ENCODE results near the gene MRPS25. TPM values are rescaled to one million over a fixed set of nuclear protein-coding genes. Genes with fewer than 3 reads are reported as not detected.

Gene MRPS25
- total RNA-seq, 1 experiment from 2014 or later = 53.2 TPM

GRCh38 chr3:15049584-15049983 is 15.5 kb downstream of the MRPS25 start:
- H3K79me2 ChIP-seq (ENCODE audit: insufficient read depth, low read length) = no peaks in the 10 kb centered on the region; the same call in 1 of the 2 replicates
- H2BK5ac ChIP-seq (ENCODE audit: insufficient read length, low read length) = no peak overlapping the region
- no peaks in the 10 kb centered on the region for H3K79me1 ChIP-seq (ENCODE audit: insufficient read depth, low read depth, low read length, poor library complexity, severe bottlenecking)
- no peak overlapping the region for H3T11ph ChIP-seq (ENCODE audit: low read length)
- H2BK120ac ChIP-seq (ENCODE audit: low read depth, low read length, poor library complexity, severe bottlenecking) = no peak overlapping the region
- H3K56ac ChIP-seq (ENCODE audit: insufficient read length, low read depth, low read length) = no peak overlapping the region
- peaks cover 30 to 88% (median 72%) of the 10 kb centered on the region in 3 experiments; a peak in 6 of 7 replicates for H3K36me3 Mint-ChIP-seq (ENCODE audit: insufficient read depth in 1 of 3, low read depth in 3 of 3)
- no peak overlapping the region for H3K27ac ChIP-seq (ENCODE audit: insufficient read length, low read depth, low read length)
- no peaks in the 10 kb centered on the region for H3K27me3 Mint-ChIP-seq (ENCODE audit: low read depth)
- H2BK15ac ChIP-seq (ENCODE audit: low read depth, low read length) = no peak overlapping the region
- no peaks in the 10 kb centered on the region for H3K4me1 ChIP-seq (ENCODE audit: insufficient read depth, low read length)
- no peak overlapping the region for H3K14ac ChIP-seq (ENCODE audit: insufficient read depth, low read length)
- no peak for DNase-seq
- H2BK20ac ChIP-seq (ENCODE audit: low read depth, low read length, poor library complexity, severe bottlenecking) = no peak overlapping the region
- H3K18ac ChIP-seq (ENCODE audit: insufficient read length, low read depth, low read length) = no peak overlapping the region
- no peaks in the 10 kb centered on the region for H3K9me3 ChIP-seq (ENCODE audit: control insufficient read depth, low read depth, low read length)
- no peak overlapping the region for H3K4me2 ChIP-seq (ENCODE audit: insufficient read depth, insufficient read length, low read length)
- TF ChIP-seq CTCF (conservative IDR thresholded peaks at IDR 0.05) = no peak
- no peak overlapping the region for H4K5ac ChIP-seq (ENCODE audit: insufficient read length, low read depth, low read length)
- no peak overlapping the region for H3K27ac Mint-ChIP-seq
- peaks cover 2% of the 10 kb centered on the region for H4K20me1 ChIP-seq (ENCODE audit: control insufficient read depth, insufficient read depth, insufficient read length)
- no peak overlapping the region for H3K23ac ChIP-seq (ENCODE audit: insufficient read length, low read depth, low read length)
- WGBS (ENCODE audit: extremely low coverage, insufficient read length, low lambda C conversion rate) = no CpG with 5 or more reads among the region's 2 CpGs
- H2AFZ ChIP-seq (ENCODE audit: low read length) = no peak overlapping the region
- no peak overlapping the region for H2AK5ac ChIP-seq (ENCODE audit: insufficient read length, low read length)
- no peak overlapping the region for H4K8ac ChIP-seq (replicated peaks; ENCODE audit: insufficient read length, low read depth, low read length)
- H3K23me2 ChIP-seq (ENCODE audit: insufficient read length, low read depth, low read length, poor library complexity, severe bottlenecking) = no peaks in the 10 kb centered on the region
- no peaks in the 10 kb centered on the region for H3K27me3 ChIP-seq (ENCODE audit: insufficient read depth, low read length)
- H3K4me3 Mint-ChIP-seq = no peak overlapping the region
- no peak overlapping the region for H3K4ac ChIP-seq (ENCODE audit: low read depth, low read length)
- H3K4me1 Mint-ChIP-seq = 0 out of 4 replicates have a peak, but pooled peaks cover 0 to 4% of the 10 kb centered on the region in 2 experiments
- H3K9ac ChIP-seq (ENCODE audit: extremely low read depth, insufficient read length, low read length) = no peak overlapping the region
- no peak overlapping the region for H2BK12ac ChIP-seq (ENCODE audit: insufficient read length, low read depth, low read length)
- H3K9me3 Mint-ChIP-seq = no peaks in the 10 kb centered on the region
- no peak overlapping the region for H4K91ac ChIP-seq (ENCODE audit: insufficient read length, low read depth, low read length)

Data from H9 (cell line).